Peyer's patch (tissue), 4 donors: ENCODE results near the gene SPDYC.

ENCODE experiments used
- POLR2A ChIP-seq, 2 donors: fragments of 450-650 bp; IDR thresholded peaks; one replicate each; pipeline ENCODE4 v1.5.1; 2017; ENCODE audit warnings: antibody characterized with exemption in 2 of 2, mild to moderate bottlenecking in 2 of 2, moderate library complexity in 2 of 2
- TF ChIP-seq, protein P1 (sequence below), 6 experiments: fragments of 450-650 bp in 4 of 6; fragments of 200-600 bp in 2 of 6; sonication (generic) in 1 of 6; IDR thresholded peaks; one replicate each; pipeline ENCODE4 v1.5.1; 2017 to 2019; ENCODE audit warnings: antibody characterized with exemption in 6 of 6, mild to moderate bottlenecking in 3 of 6, moderate library complexity in 1 of 6

DNA sequence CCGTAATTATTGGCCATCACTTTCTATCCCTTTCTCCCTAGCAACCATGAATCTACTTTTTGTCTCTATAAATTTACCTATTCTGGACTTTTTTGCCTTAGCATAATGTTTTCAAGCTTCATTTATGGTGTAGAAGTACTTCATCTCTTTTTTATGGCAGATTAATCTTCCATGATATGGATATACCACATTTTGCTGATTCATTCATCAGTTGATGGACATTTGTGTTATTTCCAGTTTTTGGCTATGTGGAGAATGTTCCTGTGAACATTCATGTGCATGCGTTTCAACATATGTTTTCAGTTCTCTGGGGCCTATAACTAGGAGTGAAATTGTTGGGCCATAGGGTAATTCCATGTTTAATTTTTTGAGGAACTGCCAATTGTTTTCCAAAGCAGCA, 24.5 kb downstream of the SPDYC start:
- TF ChIP-seq, protein P1, sequence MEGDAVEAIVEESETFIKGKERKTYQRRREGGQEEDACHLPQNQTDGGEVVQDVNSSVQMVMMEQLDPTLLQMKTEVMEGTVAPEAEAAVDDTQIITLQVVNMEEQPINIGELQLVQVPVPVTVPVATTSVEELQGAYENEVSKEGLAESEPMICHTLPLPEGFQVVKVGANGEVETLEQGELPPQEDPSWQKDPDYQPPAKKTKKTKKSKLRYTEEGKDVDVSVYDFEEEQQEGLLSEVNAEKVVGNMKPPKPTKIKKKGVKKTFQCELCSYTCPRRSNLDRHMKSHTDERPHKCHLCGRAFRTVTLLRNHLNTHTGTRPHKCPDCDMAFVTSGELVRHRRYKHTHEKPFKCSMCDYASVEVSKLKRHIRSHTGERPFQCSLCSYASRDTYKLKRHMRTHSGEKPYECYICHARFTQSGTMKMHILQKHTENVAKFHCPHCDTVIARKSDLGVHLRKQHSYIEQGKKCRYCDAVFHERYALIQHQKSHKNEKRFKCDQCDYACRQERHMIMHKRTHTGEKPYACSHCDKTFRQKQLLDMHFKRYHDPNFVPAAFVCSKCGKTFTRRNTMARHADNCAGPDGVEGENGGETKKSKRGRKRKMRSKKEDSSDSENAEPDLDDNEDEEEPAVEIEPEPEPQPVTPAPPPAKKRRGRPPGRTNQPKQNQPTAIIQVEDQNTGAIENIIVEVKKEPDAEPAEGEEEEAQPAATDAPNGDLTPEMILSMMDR (IDR thresholded peaks at IDR 0.05) = no peak
- TF ChIP-seq POLR2A (IDR thresholded peaks at IDR 0.05) = no peak
